ENCODE results near the gene RNF217.
"Not testable (repeated sequence)": the region's sequence is repeated elsewhere in the genome, so short reads cannot be mapped to it uniquely, and the experiment has no call there.

Gene RNF217

DNA sequence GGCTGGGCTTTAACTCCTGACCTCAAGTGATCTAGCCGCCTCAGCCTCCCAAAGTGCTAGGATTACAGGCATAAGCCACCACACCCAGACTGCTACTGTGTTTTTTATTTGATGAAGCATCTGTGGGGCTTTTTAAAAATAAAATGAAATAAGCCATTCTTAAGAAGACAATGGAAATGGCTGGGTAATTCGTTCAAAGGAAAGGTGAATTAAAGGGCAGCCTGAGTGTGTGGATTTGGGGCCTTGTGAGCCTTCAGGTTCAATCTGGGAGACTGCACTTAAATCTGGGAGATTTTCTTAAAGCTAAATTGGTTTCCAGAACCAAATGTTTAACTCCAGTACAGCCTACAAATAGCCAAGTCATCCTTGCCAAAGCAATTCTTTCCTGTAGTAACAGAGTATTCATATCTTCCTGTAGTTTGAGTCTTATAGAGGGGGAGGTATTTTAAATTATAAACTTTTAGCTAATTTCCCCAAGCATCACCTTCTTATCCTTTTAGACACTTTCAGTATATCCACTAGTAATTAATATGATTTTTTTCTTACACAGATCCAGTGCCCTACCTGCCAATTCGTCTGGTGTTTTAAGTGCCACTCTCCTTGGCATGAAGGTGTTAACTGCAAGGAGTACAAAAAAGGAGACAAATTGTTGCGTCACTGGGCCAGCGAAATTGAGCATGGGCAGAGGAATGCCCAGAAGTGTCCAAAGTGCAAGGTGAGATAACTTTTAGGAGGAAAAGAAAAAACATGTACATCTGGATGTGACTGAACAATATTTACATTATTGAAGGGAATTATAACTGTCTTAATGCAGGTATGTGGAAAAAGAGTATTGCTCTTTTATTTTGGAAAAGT lies 95.4 kb downstream of the RNF217 start:
- H3K4me1 Mint-ChIP-seq, result no peaks in the 10 kb centered on the region
- peaks cover 4% of the 10 kb centered on the region for H3K27me3 Mint-ChIP-seq
- H3K9me3 Mint-ChIP-seq, result no peaks in the 10 kb centered on the region
- H3K4me3 Mint-ChIP-seq, result no peak overlapping the region
- no peaks in the 10 kb centered on the region for H3K36me3 Mint-ChIP-seq
- DNase-seq, result no peak
- no peak overlapping the region for H3K27ac Mint-ChIP-seq
- CTCF ChIA-PET, result no interaction called here

DNA sequence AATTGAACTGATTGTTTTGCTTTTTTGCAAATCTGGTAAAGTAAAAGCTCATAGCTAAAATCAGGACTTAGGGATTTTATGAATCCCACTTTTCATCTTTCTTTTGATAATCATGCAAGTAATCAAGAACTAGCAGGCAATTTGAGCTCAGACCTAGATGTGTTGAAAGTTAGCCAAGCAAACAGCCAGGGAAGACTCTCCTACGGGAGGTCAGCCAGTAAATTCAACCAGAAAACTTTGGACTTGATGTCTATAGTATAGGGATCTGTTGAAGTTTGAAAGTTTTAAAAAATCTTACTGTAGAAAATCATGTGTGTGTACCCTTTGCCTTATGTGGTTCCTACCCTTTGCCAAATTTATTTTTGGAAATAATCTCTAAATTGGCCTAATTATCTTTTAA lies 96.3 kb downstream of the RNF217 start:
- Mint-ChIP-seq H3K4me1 (no peaks in the 10 kb centered on the region), H3K4me3 (no peak overlapping the region), H3K9me3 (no peaks in the 10 kb centered on the region), H3K27me3 (peaks cover 5% of the 10 kb centered on the region), H3K36me3 (no peaks in the 10 kb centered on the region), H3K27ac (no peak overlapping the region)
- CTCF ChIA-PET, result no interaction called here
- no peak for DNase-seq

DNA sequence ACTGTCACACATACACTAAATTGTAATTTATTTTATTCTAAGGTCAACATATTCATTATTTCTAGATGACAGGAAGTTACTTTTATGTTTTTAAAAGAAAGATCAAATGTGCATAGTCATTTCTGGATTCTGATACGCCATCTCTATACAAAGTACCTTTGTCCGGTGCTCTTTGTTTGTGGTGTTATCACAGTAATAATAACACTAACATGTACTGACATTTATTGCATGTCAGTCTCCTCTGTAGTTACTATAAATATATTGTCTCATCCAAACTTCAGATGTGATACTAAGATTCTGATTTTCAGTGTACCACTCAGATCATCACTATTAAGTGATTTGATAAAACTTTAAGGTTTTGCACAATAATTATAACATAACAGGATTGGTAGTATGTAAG lies 101.1 kb downstream of the RNF217 start:
- no peak for DNase-seq
- CTCF ChIA-PET, result no interaction called here
- peaks cover 5% of the 10 kb centered on the region for H3K27me3 Mint-ChIP-seq
- no peaks in the 10 kb centered on the region for H3K36me3 Mint-ChIP-seq
- no peak overlapping the region for H3K4me3 Mint-ChIP-seq
- H3K9me3 Mint-ChIP-seq, result no peaks in the 10 kb centered on the region
- H3K27ac Mint-ChIP-seq, result no peak overlapping the region
- no peaks in the 10 kb centered on the region for H3K4me1 Mint-ChIP-seq

DNA sequence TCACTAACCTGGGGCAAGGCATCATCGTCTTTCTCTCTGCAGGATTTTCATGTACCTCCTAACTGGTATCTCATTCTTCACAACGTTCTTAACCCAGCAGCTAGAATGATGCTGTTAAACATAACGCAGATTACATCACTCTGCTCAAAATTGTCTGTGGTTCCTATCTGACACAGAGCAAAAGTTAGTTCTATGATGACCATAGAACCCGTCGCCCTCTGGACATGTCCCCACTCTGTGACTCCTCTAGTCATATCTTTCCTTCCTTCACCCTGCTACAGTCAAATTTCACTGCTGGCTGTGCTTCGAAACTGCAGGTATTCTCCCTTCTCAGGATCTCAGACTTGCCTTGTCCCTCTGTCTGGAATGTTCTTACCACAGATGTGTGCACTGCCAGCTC lies 103.9 kb downstream of the RNF217 start:
- Mint-ChIP-seq H3K27me3 (peaks cover 5% of the 10 kb centered on the region), H3K4me1 (no peaks in the 10 kb centered on the region), H3K27ac (no peak overlapping the region), H3K36me3 (no peaks in the 10 kb centered on the region), H3K9me3 (no peaks in the 10 kb centered on the region), H3K4me3 (no peak overlapping the region)
- CTCF ChIA-PET, result interaction anchor here (0.9 to 1.2 kb wide), 2 partner anchors 17 to 54 kb away, joined by 3 read pairs; no protein-coding TSS in a partner anchor
- no peak for DNase-seq

DNA sequence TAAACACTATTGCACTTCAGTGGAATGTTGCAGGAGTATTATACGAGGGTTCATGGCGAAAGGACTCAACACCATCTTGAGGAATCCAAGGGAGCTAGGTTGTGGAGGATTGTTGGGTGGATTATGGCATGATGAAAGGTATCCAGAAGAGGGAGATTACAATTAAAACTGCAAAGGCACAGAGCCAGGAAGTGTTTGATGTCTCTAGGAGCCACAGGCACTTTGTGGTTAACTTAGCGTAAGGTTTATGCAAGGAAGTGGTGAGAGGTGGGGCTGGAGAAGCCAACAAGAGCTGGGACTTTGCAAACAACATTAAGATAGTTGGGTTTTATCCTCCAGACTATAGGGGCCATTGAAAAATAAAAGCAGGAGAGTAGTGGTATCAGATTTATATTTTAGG lies 104.7 kb downstream of the RNF217 start:
- Mint-ChIP-seq H3K27ac (no peak overlapping the region), H3K4me1 (no peaks in the 10 kb centered on the region), H3K27me3 (peaks cover 5% of the 10 kb centered on the region), H3K36me3 (no peaks in the 10 kb centered on the region), H3K4me3 (no peak overlapping the region), H3K9me3 (no peaks in the 10 kb centered on the region)
- peak; percentile 69 for DNase-seq
- CTCF ChIA-PET, result interaction anchor here (1.5 to 2.3 kb wide), 2 partner anchors 45 to 47 kb away, joined by 3 to 13 read pairs; no protein-coding TSS in a partner anchor

DNA sequence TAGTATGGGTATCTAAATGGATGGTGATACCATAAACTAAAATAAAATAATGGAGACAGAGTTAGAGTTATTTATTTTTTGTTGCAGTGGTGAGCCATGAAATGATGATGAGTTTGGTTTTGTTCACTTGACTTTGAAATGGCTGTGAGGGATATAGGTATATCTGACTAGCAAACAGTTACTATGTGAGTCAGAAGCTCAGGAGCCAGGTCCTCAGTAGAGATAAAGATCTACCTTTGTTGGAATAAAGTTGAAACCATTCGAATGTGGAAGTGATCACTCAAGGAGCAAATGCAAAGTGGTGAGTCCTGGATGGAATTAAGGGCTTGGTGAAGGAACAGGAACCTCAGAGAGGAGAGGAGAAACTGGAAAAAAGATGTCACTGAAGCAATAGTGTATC lies 105.3 kb downstream of the RNF217 start:
- CTCF ChIA-PET, result interaction anchor here (0.9 to 2.3 kb wide), 3 partner anchors 14 to 46 kb away, joined by 3 to 13 read pairs (median 3); no protein-coding TSS in a partner anchor
- no peaks in the 10 kb centered on the region for H3K9me3 Mint-ChIP-seq
- no peak overlapping the region for H3K4me3 Mint-ChIP-seq
- H3K4me1 Mint-ChIP-seq, result no peaks in the 10 kb centered on the region
- DNase-seq, result no peak
- H3K27me3 Mint-ChIP-seq, result peaks cover 2% of the 10 kb centered on the region
- no peak overlapping the region for H3K27ac Mint-ChIP-seq
- no peaks in the 10 kb centered on the region for H3K36me3 Mint-ChIP-seq

DNA sequence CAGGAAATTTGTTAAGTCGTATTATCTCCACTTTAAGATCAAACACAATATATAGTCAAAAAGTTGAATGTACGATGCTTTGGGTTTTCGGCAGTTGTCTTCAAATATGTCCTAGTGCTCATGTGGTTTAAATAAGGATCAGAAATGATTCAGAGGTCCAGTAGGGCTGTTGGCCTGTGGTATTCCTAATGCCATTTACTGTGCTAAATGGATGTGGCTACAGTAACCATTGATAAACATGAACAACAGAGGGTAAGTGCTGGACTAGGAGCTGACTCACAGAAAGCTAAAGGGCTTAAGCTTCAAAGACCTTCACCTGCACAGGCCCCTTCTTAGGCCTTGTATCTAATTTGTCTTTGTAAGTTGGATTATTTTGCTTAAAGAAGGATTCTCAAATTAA lies 110.8 kb downstream of the RNF217 start:
- Mint-ChIP-seq H3K27ac (no peak overlapping the region), H3K4me3 (no peak overlapping the region), H3K36me3 (no peaks in the 10 kb centered on the region), H3K9me3 (no peaks in the 10 kb centered on the region), H3K27me3 (no peaks in the 10 kb centered on the region), H3K4me1 (no peaks in the 10 kb centered on the region)
- no peak for DNase-seq
- CTCF ChIA-PET, result no interaction called here

DNA sequence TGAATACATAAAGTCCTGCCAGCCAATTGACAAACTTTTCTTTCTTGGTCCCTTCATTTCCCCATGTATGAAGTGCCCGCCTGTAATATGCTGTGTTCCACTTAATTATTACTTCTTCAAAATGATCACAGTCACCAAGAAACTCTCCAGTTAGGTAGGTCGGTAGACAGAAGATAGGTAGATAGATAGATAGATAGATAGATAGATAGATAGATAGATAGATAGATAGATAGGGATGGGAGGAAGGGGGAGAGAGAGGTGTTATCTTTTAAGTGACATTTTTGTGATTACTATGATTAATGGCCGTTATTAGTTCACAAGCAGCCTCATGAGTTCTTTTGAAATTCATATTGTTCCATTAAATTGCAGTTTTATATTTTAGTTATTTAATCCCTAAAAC lies 111.9 kb downstream of the RNF217 start:
- CTCF ChIA-PET, result no interaction called here
- Mint-ChIP-seq H3K27me3 (peaks cover 5% of the 10 kb centered on the region), H3K4me1 (no peaks in the 10 kb centered on the region), H3K36me3 (no peaks in the 10 kb centered on the region), H3K27ac (no peak overlapping the region), H3K4me3 (no peak overlapping the region), H3K9me3 (no peaks in the 10 kb centered on the region)
- no peak for DNase-seq

DNA sequence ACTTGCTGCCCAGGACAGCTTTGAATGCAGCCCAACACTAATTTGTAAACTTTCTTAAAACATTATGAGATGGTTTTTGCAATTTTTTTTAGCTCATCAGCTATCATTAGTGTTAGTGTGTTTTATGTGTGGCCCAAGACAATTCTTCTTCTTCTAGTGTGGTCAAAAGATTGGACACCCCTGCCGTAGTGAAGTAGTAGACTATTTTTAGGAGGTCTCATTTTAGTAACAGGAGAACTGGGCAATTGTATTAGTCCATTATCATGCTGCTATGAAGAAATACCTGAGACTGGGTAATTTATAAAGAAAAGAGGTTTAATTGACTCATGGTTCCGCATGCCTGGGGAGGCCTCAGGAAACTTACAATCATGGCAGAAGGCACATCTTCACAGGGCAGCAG lies 112.8 kb downstream of the RNF217 start:
- H3K4me3 Mint-ChIP-seq, H3K4me1 Mint-ChIP-seq, H3K9me3 Mint-ChIP-seq, H3K27me3 Mint-ChIP-seq, CTCF ChIA-PET, H3K36me3 Mint-ChIP-seq, H3K27ac Mint-ChIP-seq, DNase-seq: not testable (repeated sequence)

DNA sequence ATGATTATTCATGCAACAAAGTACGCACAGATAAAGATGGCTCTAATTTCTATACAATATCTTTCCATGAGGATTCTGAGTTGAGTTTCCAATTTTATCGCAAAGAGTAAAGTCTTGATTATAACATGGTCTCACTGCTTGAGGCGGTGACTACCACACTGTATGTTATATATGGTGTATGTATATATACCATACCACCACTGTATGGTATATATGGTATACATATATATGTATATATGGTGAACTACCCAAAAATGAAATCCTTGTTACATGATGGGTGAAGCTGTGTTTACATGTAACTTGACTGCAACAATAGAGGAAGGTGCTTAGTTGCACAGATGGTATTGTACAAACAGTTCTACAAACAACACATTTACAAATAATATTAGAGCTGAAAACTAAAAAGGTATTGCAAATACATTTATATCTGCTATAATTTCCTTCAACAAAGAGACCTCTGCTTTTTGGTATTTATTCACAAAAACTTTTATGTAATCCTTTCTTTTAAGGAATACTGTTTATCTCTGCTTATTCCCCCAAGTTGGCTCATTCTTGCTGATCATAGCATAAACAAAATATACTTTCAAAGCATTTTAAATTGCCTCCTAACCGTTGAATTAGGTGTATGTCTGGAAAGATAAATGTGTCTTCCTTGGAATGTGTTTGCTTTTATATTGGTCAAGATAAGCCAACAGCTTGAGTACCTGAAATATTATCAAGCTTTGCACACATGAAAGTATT lies 113.7 kb downstream of the RNF217 start:
- Mint-ChIP-seq H3K4me1 (no peaks in the 10 kb centered on the region), H3K36me3 (no peaks in the 10 kb centered on the region), H3K27ac (no peak overlapping the region), H3K4me3 (no peak overlapping the region), H3K9me3 (no peaks in the 10 kb centered on the region), H3K27me3 (peaks cover 5% of the 10 kb centered on the region)
- no peak for DNase-seq
- CTCF ChIA-PET, result no interaction called here

DNA sequence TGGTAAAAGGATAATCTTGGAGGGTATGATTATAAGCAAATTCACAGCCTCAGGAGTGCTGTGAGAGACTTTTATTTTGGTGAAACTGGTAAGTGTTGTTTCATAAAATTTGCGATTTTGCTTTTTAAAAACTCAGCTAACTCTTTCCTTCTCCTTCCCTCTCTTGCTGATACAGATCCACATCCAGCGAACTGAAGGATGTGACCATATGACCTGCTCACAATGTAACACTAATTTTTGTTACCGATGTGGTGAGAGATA lies 114.2 kb downstream of the RNF217 start:
- H3K9me3 Mint-ChIP-seq, result no peaks in the 10 kb centered on the region
- CTCF ChIA-PET, result no interaction called here
- H3K36me3 Mint-ChIP-seq, result no peaks in the 10 kb centered on the region
- peaks cover 5% of the 10 kb centered on the region for H3K27me3 Mint-ChIP-seq
- DNase-seq, result no peak
- no peaks in the 10 kb centered on the region for H3K4me1 Mint-ChIP-seq
- H3K27ac Mint-ChIP-seq, result no peak overlapping the region
- H3K4me3 Mint-ChIP-seq, result no peak overlapping the region

DNA sequence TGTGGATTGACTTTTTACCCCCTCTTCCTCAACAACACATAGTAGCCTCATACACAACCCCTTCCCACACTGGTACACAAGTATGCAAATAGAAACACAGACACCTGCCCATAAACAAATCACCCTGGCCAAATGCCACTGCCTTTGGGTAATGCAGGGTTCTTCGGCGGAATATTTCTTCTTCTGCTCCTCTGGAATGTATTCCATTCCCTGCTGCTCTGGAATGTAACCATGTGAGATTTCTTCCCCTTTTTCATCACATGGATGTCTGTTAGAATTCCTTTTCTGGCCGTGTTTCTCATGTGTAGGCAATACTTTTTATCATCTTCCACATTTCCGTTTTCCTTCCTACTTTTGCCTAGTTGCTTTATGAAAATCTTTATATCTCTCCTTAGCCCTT lies 115.2 kb downstream of the RNF217 start:
- Mint-ChIP-seq H3K36me3 (no peaks in the 10 kb centered on the region), H3K27ac (no peak overlapping the region), H3K4me3 (no peak overlapping the region), H3K9me3 (no peaks in the 10 kb centered on the region), H3K4me1 (no peaks in the 10 kb centered on the region), H3K27me3 (peaks cover 5% of the 10 kb centered on the region)
- CTCF ChIA-PET, result no interaction called here
- DNase-seq, result no peak

DNA sequence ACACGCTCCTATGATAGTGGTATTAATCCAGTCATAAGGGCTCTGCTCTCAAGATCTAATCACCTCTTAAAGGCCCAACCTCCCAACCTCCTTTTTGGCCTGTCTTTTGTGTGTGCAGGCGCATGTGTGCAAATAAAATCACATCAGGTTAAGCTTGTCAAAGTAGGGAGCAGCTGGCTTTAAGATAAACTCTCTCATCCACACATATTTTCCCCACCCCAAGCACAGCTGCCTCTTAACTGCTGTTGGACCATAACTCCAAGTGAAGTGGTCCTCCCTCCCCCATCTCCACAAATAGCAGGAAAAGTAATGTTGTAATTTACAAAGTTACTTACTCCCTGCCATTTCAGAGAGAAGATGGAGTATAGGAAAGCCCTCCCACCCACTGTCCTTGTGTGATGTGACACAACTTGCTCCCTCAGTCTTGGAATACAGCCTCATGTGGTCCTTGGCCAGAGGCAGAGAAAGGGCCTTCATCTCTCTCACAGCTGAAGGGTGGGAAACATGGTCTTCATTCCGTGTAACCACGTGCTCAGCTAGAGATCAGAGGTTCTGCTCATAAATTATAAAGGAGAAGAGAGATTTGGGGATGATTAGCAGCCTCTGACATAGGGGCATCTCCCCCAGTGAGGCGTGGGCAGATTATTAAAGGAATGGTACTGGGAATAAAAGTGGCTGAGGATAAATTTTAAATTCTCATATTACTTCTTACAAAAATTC lies 116.5 kb downstream of the RNF217 start:
- CTCF ChIA-PET, result no interaction called here
- DNase-seq, result no peak
- no peak overlapping the region for H3K4me3 Mint-ChIP-seq
- H3K27me3 Mint-ChIP-seq, result peaks cover 5% of the 10 kb centered on the region
- no peaks in the 10 kb centered on the region for H3K9me3 Mint-ChIP-seq
- peaks cover 2% of the 10 kb centered on the region for H3K4me1 Mint-ChIP-seq
- H3K36me3 Mint-ChIP-seq, result no peaks in the 10 kb centered on the region
- H3K27ac Mint-ChIP-seq, result no peak overlapping the region

DNA sequence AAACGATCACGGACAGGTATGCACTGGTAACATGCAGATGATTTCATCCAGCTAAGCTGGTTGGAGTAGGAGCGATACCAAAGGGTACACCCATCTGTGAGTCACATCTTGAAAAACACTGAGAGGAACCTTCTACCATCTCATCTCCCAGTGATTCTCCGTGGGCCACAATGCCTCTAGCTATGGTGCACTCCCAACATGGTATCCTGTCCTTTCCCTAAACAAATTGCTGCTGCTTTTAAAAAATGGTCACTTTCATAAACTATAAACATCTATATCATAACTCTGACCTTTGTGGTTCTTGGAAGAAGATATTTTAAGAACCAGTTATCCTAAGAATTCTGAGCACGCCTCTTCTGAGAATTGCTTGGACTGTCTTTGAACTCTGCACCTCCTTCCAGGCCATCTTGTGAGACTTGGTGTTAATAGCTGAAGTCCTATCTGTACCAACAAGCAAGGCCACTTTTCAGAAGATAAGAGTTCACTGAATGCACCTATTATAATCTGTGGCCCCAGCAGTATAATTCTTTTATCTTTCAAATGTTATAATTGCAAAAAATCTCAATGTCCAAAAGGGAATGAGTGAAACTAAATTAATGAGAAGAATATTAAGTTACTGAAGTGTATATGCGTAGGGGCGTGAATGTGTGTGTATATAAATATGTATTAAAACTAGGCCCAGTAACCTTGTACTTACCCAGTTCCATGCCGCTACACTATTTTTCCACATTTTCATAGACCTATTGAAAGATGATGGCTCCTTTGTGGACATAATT lies 120.9 kb downstream of the RNF217 start:
- H3K4me1 Mint-ChIP-seq, result peaks cover 2% of the 10 kb centered on the region
- peaks cover 5% of the 10 kb centered on the region for H3K27me3 Mint-ChIP-seq
- H3K9me3 Mint-ChIP-seq, result no peaks in the 10 kb centered on the region
- no peak overlapping the region for H3K27ac Mint-ChIP-seq
- no peak for DNase-seq
- CTCF ChIA-PET, result no interaction called here
- H3K4me3 Mint-ChIP-seq, result no peak overlapping the region
- H3K36me3 Mint-ChIP-seq, result no peaks in the 10 kb centered on the region
